ENCODE results near the gene MRPL9.
A peak's percentile ranks its signal among the peaks of the same experiment; 100 is the strongest.

Gene MRPL9

DNA sequence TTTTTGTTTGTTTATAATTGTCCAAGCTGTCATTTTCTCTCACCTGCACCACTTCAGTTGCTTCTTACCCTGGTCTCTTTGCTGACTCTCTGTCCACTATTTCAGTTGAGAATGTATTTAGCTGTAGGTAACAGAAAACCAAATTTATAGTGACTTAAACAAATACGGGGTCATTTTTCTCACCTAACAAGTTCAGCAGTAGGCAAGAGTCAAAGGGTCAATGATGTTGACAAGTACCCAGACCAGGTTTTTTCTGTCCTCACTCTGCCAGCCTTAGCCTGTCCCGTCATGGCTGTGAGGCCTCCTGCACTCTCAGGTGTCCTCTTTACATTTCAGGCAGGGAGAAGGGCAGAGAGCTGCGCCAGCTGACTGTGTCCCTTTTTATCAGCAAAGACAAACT, 30.2 kb downstream of the MRPL9 start:
- no peak for DNase-seq (ENCODE audit: low read depth)

DNA sequence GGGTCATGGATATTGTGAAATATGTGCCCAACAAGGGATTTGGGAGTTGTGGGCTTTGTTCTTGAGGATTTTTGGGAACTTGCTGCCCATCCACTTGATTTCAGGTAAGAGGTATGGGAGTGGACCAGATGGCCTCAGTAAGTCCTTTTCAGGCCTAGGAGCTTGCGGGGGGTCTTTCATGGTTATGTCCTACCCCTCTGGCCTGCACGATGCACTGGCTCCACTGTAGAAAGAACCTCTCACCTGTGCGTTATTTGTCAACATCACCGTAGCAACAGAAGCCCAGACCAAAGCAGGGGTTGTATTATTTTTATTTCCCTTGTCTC, 33.4 kb downstream of the MRPL9 start:
- DNase-seq (ENCODE audit: low read depth), result no peak

GRCh38 chr1:151729157-151729965, 33.9 kb downstream of the MRPL9 start:
- DNase-seq (ENCODE audit: low read depth), result no peak

GRCh38 chr1:151728151-151729054, 34.9 kb downstream of the MRPL9 start:
- no peak for DNase-seq (ENCODE audit: low read depth)

GRCh38 chr1:151723726-151724370, 39.4 kb downstream of the MRPL9 start:
- no peak for DNase-seq (ENCODE audit: low read depth)

GRCh38 chr1:151721788-151722510, 41.3 kb downstream of the MRPL9 start:
- DNase-seq (ENCODE audit: low read depth), result no peak

- peak; percentile 18 for DNase-seq (ENCODE audit: low read depth)
These were observed 42.1 kb downstream of the MRPL9 start, which contains the start of gene RIIAD1 for GRCh38 chr1:151720974-151721787. Gene RIIAD1, plus strand, starts transcription at chr1:151721522. Its CDS starts 15 bp downstream, at chr1:151721537.

DNA sequence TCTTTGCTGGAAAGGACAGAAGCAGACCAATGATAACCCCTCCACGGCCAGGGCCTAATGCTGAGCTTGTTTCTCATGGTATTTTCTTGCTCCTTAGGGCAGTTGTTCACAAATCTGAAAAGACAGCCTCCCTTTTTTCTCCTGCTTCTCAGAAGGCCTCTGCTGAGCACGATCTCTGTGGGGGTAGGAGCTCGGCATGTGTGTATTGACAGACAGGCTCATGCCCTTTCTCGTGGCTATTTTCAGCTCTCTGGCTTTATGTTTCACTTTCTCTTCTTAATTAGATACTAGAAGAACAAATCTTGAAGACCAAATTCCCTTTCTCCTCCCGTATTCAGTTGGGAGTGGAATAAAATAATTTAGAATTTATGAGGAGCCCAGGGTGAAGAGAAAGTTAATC, 42.7 kb downstream of the MRPL9 start:
- DNase-seq (ENCODE audit: low read depth), result no peak

DNA sequence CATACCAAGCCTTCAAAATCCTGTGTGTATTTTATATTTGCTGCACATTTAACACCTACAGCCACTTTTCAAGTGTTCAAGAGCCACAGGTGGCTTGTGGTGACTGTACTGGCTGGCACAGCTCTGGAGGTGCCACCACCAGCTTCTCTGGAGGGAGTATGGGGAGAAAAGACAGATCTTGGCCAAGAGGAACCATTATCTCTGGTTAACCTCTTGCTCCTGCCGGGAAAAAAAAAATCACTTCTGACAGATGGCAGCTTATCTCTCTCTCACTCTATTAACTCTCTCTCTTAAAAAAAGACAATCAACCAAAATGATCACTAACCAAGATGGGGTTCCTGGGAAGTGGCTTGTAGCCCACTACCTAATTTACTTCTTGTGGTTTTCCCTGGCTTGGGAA, 43.2 kb downstream of the MRPL9 start:
- no peak for DNase-seq (ENCODE audit: low read depth)

DNA sequence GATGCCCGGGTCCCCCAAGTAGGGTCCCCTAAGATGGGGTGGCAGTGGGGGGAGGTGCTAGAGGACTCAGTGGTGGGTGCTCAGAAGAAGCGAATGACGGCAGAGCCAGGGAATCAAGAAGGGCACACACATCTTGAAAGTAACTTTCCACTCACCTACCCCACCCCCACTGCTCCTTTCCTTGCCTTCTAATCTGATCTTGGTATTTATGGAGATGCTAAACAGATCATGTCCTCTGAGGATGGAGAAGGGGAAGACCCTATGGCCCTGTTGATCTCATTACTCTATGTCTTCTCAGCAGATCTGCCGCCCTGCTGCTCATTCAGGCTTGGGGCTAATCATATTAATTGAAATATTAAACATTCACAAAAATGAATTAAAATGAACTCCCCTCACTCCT, 44.6 kb downstream of the MRPL9 start:
- DNase-seq (ENCODE audit: low read depth), result no peak

DNA sequence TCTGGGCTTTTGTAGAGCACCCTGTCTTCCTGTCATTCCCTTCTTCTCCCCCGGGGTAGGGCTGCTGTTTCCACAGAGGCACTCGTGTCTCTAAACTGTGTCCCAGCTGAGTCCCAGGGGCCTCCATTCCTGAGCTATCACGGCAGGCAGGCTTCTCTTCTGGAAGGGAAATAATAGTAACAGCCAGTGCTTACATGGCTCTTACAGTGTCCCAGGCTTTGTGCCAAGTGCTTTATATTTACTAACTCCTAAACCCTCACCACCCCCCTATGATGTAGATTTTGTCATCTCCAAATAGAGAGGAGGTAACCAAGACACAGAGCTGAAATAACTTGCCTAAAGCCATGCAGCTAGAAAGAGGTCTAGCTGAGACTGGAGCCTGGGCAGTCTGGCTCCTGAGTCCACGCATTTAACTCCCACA, 45.3 kb downstream of the MRPL9 start:
- no peak for DNase-seq (ENCODE audit: low read depth)

GRCh38 chr1:151716771-151717631, 46.3 kb downstream of the MRPL9 start, which contains the start of gene CELF3:
Gene CELF3, minus strand, starts transcription at chr1:151716803. Its CDS starts 783 bp downstream, at chr1:151716020.
- DNase-seq (ENCODE audit: low read depth), result no peak

DNA sequence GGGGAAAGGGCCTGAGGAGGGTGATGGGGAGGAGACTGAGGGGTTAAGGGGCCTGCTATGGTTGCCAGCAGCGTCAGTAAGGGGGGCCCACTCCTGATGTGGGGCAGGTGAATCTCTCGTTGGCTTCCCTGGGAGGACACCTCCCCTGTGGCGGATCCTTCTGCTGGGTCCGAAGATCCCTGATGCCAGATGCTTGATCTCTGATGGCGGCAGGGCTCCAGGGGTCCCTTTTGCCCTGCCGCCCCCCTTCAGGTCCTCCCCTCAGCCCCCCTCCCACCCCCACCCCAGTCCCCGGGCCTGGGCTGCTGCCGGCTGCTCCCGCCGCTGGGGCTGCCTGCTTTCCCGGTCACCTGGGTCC, 46.9 kb downstream of the MRPL9 start:
- DNase-seq (ENCODE audit: low read depth), result no peak

DNA sequence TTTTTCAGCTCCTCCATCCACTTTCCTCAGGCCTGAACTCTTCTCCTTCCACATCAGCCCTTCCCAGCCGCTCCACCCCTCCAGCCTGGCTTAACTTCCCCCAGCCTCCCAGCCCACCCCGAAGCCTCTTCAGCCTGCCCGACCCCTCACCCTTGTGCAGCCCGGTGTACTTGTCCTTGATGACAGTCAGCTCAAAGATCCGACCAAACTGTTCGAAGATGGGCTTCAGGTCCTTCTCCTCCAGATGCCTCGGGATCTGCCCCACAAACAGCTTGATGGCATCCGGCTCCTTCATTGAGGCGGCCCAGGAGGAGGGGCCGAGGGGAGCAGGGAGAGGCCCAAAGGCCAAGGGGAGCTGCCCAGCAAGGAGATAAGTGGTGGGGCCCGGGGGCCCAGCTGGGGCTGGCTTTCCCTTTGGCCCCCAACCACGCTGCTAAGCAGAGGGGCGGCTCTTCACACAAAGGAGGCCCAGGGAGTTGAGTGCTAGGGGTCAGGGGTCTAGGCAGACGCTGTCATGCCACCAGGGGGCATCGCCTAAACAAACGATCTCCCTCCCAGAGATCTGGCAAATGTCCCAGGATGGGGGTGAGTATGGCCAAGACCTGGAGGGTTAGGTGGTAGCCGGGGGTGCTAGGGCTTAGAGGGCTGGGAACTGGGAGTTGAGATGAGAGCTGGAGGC, 47.4 kb downstream of the MRPL9 start:
- no peak for DNase-seq (ENCODE audit: low read depth)

- DNase-seq (ENCODE audit: low read depth), result no peak
These were observed 48.2 kb downstream of the MRPL9 start for GRCh38 chr1:151714820-151715725.

DNA sequence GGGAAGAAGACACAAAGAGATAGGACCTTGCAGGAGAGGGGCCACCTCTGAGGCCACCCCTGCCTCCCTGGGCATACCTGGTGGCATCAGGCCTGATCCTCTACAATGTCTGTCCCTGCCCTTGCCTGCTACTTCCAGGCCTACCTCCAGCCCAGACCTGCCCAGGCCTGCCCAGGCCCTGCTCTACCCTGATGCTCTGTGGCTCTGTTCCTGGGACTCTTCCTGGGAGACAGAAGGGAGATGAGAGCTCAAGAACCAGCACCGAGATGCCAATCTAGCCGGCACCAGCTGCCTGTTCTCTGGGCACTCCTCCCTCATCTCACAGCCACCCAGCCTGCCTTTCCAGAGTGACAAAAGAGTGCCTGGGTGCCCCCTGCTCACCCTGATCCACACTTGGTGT, 49.4 kb downstream of the MRPL9 start:
- DNase-seq (ENCODE audit: low read depth), result no peak

DNA sequence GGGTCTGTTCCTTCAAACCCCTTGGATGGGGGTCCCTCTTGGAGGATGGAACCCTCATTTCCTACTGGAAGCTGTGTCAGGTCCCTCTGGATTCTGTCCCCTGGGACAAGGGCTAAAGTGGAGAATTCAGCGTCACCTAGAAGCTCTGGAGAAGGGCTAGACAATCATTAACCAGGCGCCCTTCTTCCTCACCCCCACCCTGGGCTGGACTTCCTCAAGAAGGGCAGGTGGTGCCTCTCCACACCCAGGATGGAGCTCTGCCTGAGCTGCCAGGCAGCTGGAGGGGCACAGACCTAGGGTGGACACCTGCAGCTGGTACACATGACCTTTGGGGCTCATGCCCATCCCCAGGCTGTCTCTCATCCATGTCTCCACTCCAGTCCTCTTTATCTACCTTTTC, 50.3 kb downstream of the MRPL9 start:
- no peak for DNase-seq (ENCODE audit: low read depth)

GRCh38 chr1:151711951-151712350, 51.3 kb downstream of the MRPL9 start:
- DNase-seq (ENCODE audit: low read depth), result no peak
